Measurements from ENCODE around the gene SLC25A41.
"Not testable (repeated sequence)": the region's sequence is repeated elsewhere in the genome, so short reads cannot be mapped to it uniquely, and the experiment has no call there.

GRCh38 chr19:6428692-6429418 lies 4.7 kb downstream of the SLC25A41 start:
- TF ChIP-seq POLR2A (IDR thresholded peaks at IDR 0.05; ENCODE audit: low read depth, low read length); POLR2AphosphoS5 (IDR thresholded peaks at IDR 0.05; ENCODE audit: low read depth, low read length); PAX5 (IDR thresholded peaks at IDR 0.05; ENCODE audit: insufficient read depth, low read length, severe bottlenecking); TAF1 (IDR thresholded peaks at IDR 0.05; ENCODE audit: low read depth, low read length); SPI1 (IDR thresholded peaks at IDR 0.05; ENCODE audit: low read depth, low read length); POU2F2 (IDR thresholded peaks at IDR 0.05; ENCODE audit: low read depth, low read length): not testable (repeated sequence)
